Measurements from ENCODE around the gene TAPBPL.

DNA sequence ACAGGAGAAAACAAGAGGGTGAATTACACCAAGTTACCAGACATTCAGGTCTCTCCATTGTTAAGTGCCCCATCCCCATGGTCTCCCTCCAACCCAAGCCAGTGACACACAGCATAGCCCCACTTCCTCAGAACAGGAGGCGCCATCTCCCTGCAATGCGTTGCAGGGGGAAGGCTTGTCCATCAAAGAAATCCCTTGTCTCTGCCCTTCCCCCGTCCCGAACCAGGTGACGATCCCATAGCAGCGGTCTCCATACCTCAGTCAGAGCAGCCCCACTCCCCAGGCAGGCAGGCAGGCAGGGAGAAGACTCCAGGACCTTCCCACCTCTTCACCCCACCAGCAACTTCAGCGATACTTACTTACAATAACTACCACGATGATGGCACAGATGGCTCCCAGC, 12.7 kb downstream of the TAPBPL start:
- TF ChIP-seq, protein P1, sequence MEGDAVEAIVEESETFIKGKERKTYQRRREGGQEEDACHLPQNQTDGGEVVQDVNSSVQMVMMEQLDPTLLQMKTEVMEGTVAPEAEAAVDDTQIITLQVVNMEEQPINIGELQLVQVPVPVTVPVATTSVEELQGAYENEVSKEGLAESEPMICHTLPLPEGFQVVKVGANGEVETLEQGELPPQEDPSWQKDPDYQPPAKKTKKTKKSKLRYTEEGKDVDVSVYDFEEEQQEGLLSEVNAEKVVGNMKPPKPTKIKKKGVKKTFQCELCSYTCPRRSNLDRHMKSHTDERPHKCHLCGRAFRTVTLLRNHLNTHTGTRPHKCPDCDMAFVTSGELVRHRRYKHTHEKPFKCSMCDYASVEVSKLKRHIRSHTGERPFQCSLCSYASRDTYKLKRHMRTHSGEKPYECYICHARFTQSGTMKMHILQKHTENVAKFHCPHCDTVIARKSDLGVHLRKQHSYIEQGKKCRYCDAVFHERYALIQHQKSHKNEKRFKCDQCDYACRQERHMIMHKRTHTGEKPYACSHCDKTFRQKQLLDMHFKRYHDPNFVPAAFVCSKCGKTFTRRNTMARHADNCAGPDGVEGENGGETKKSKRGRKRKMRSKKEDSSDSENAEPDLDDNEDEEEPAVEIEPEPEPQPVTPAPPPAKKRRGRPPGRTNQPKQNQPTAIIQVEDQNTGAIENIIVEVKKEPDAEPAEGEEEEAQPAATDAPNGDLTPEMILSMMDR (IDR thresholded peaks at IDR 0.05; ENCODE audit: insufficient read depth, low read length, poor library complexity, severe bottlenecking), result no peak
- no peak for TF ChIP-seq EZH2phosphoT487 (conservative IDR thresholded peaks at IDR 0.05; ENCODE audit: low read length)

Measured in SU-DHL-6 (cell line).